Panc1 (cell line): ENCODE measurements around the gene ADCY4. TPM values are rescaled to one million over a fixed set of nuclear protein-coding genes. Genes with fewer than 3 reads are reported as not detected.

ENCODE experiments used
- ATAC-seq: fragments of 200-7000 bp; cut with Tn5 transposase; 2 replicates; pipeline ENCODE4 v1.9.1; 2020; ENCODE audit warnings: mild to moderate bottlenecking, moderate library complexity
- BruUV-seq: library from RNA; stranded (reverse); fragments of 400-500 nt; replicated peaks from 2 replicates; lab custom pipeline; 2021; lab: Mats Ljungman, UMichigan
- CTCF ChIA-PET: fragments of 300-600 bp; sonication (Branson Sonifier 250); formaldehyde crosslinking; loops from one replicate; lab custom pipeline; 2022; ENCODE audit warnings: antibody characterized with exemption; lab: Charles Lee
- POLR2A ChIA-PET: fragments of 300-600 bp; sonication (Branson Sonifier 250); formaldehyde crosslinking; loops from one replicate; lab custom pipeline; 2022; ENCODE audit warnings: antibody characterized with exemption; lab: Charles Lee
- DNase-seq: peaks from one replicate; pipeline ENCODE4 v3.0.0-alpha.2; 2010; ENCODE audit warnings: low read depth, low spot score
- H3K27ac ChIP-seq: 2 replicates; pipeline ENCODE4 v1.5.1; 2011; ENCODE audit warnings: mild to moderate bottlenecking, low read length, inconsistent platforms
- H3K27me3 ChIP-seq: fragments of 200-500 bp; sonication (Bioruptor generic); 2 replicates; pipeline ENCODE4 v1.6.0; 2014; ENCODE audit warnings: low read length, inconsistent platforms; ENCODE audit not compliant: control insufficient read depth, insufficient read depth
- H3K36me3 ChIP-seq: fragments of 200-500 bp; sonication (Bioruptor generic); 2 replicates; pipeline ENCODE4 v1.5.1; 2014; ENCODE audit warnings: inconsistent platforms, mild to moderate bottlenecking, low read length, moderate library complexity; ENCODE audit not compliant: control insufficient read depth, insufficient read depth
- H3K4me1 ChIP-seq: 2 replicates; pipeline ENCODE4 v1.5.1; 2011; ENCODE audit warnings: inconsistent platforms, mild to moderate bottlenecking, low read length, moderate library complexity; ENCODE audit not compliant: control insufficient read depth, insufficient read depth
- H3K4me3 ChIP-seq, 2 experiments: 2 replicates each; pipeline ENCODE4 v1.5.1; 2011 to 2012; ENCODE audit warnings: low read depth in 2 of 2, low read length in 2 of 2, mild to moderate bottlenecking in 2 of 2, inconsistent platforms in 1 of 2, moderate library complexity in 1 of 2
- H3K9me3 ChIP-seq: fragments of 200-500 bp; sonication (Bioruptor generic); 2 replicates; pipeline ENCODE4 v1.5.1; 2014; ENCODE audit warnings: low read depth, mild to moderate bottlenecking, inconsistent platforms, low read length, moderate library complexity; ENCODE audit not compliant: control insufficient read depth, insufficient read depth
- CTCF ChIP-seq: fragments of 450-650 bp; IDR thresholded peaks from 2 replicates; pipeline ENCODE4 v1.5.1; 2017; ENCODE audit warnings: mild to moderate bottlenecking
- POLR2AphosphoS5 ChIP-seq: IDR thresholded peaks from 2 replicates; pipeline ENCODE4 v1.6.1; 2012; ENCODE audit warnings: mild to moderate bottlenecking, low read depth, low read length, moderate library complexity
- REST ChIP-seq, 2 experiments: IDR thresholded peaks; 2 replicates each; pipeline ENCODE4 v1.6.1; 2011 to 2012; ENCODE audit warnings: low read depth in 2 of 2, control low read depth in 1 of 2, low read length in 1 of 2, mild to moderate bottlenecking in 1 of 2, moderate library complexity in 1 of 2; ENCODE audit not compliant: insufficient read depth in 1 of 2
- SIN3A ChIP-seq: IDR thresholded peaks from 2 replicates; pipeline ENCODE4 v1.6.1; 2012; ENCODE audit warnings: low read depth, mild to moderate bottlenecking, low read length, moderate library complexity, borderline replicate concordance; ENCODE audit not compliant: insufficient read depth
- TCF7L2 ChIP-seq: IDR thresholded peaks from 2 replicates; pipeline ENCODE4 v1.6.1; 2011; ENCODE audit warnings: mild to moderate bottlenecking, low read depth, low read length, inconsistent platforms
- in situ Hi-C: cut with HindIII; loops from 2 replicates; pipeline ENCODE4 v1.10.0; 2016; ENCODE audit warnings: low sequenced_read_pairs, low pct_unique_long_range_greater_than_20kb
- intact Hi-C: fragments of 100-400 bp; cut with micrococcal nuclease; formaldehyde crosslinking; loops from one replicate; pipeline ENCODE4 v1.10.0; 2022; ENCODE audit not compliant: unreplicated experiment
- total RNA-seq: library from RNA; stranded (reverse); gene quantifications from one replicate; pipeline ENCODE4 v1.2.1, GENCODE V29; 2021; ENCODE audit not compliant: unreplicated experiment

Gene ADCY4
- total RNA-seq, 1 experiment from 2014 or later: 0.21 TPM

GRCh38 chr14:24349742-24350141 is 14.9 kb upstream of the ADCY4 start:
- no peaks in the 10 kb centered on the region for H3K9me3 ChIP-seq
- no peaks in the 10 kb centered on the region for H3K36me3 ChIP-seq
- no peak for DNase-seq
- H3K27ac ChIP-seq: no peak overlapping the region
- ChIA-PET POLR2A (no interaction called here), CTCF (no interaction called here)
- TF ChIP-seq CTCF (no peak), REST (IDR thresholded peaks at IDR 0.05; ENCODE audit: insufficient read depth in 1 of 2, low read depth in 2 of 2, low read length in 1 of 2) (no peak), SIN3A (no peak), POLR2AphosphoS5 (no peak)
- no peaks in the 10 kb centered on the region for H3K4me1 ChIP-seq
- no peaks in the 10 kb centered on the region for H3K27me3 ChIP-seq
- intact Hi-C loops (no loop called here), in situ Hi-C loops (no loop called here)
- ATAC-seq: no peak
- BruUV-seq: no TSS peak
- H3K4me3 ChIP-seq: no peak overlapping the region

GRCh38 chr14:24348186-24348585 is 13.3 kb upstream of the ADCY4 start:
- CTCF ChIA-PET: interaction anchor here (0.6 kb wide), 2 partner anchors 12 to 15 kb away, joined by 6 to 7 read pairs; no protein-coding TSS in a partner anchor
- TF ChIP-seq CTCF (no peak), TCF7L2 (no peak), REST (IDR thresholded peaks at IDR 0.05; ENCODE audit: insufficient read depth in 1 of 2, low read depth in 2 of 2, low read length in 1 of 2) (no peak), SIN3A (no peak), POLR2AphosphoS5 (no peak)
- POLR2A ChIA-PET: no interaction called here
- H3K36me3 ChIP-seq: no peaks in the 10 kb centered on the region
- H3K9me3 ChIP-seq: no peaks in the 10 kb centered on the region
- intact Hi-C loops (no loop called here), in situ Hi-C loops (no loop called here)
- DNase-seq (no peak), ATAC-seq (no peak)
- no TSS peak for BruUV-seq
- H3K27me3 ChIP-seq: no peaks in the 10 kb centered on the region
- no peak overlapping the region for H3K4me3 ChIP-seq
- H3K4me1 ChIP-seq: no peaks in the 10 kb centered on the region
- H3K27ac ChIP-seq: no peak overlapping the region
